Measurements from ENCODE around the gene TEX261. TPM values are rescaled to one million over a fixed set of nuclear protein-coding genes. Genes with fewer than 3 reads are reported as not detected.

The TEX261 gene
- total RNA-seq, 4 donors from 2014 or later: 34.0 to 54.2 (median 38.7) TPM

GRCh38 chr2:70960833-70961647 is 33.6 kb downstream of the TEX261 start:
- Histone ChIP-seq H3K36me3 (no peaks in the 10 kb centered on the region), H3K9me3 (no peaks in the 10 kb centered on the region), H3K4me1 (peaks cover 0 to 3% of the 10 kb centered on the region in 2 donors), H3K27me3 (peaks cover 19 to 25% (median 20%) of the 10 kb centered on the region in 3 donors), H3K4me3 (no peak overlapping the region), H3K27ac (no peak overlapping the region)
- ATAC-seq (no peak), DNase-seq (no peak)
- TF ChIP-seq POLR2A (IDR thresholded peaks at IDR 0.05): no peak
- TF ChIP-seq CTCF (IDR thresholded peaks at IDR 0.05 in 4 of 5, conservative IDR thresholded peaks at IDR 0.05 in 1 of 5): no peak
- in situ Hi-C loops (cut with MboI; ENCODE audit: low sequenced_read_pairs in 4 of 4): no loop called here
- intact Hi-C loops (cut with DNase I; ENCODE audit: low total_unique reads): no loop called here

- ATAC-seq: no peak
- no peak for DNase-seq
- peaks cover 15 to 24% (median 19%) of the 10 kb centered on the region in 3 donors for H3K27me3 ChIP-seq
These were observed 34.5 kb downstream of the TEX261 start for GRCh38 chr2:70959851-70960832.

GRCh38 chr2:70959271-70959761 is 35.4 kb downstream of the TEX261 start:
- TF ChIP-seq POLR2A (IDR thresholded peaks at IDR 0.05) (no peak), CTCF (IDR thresholded peaks at IDR 0.05 in 4 of 5, conservative IDR thresholded peaks at IDR 0.05 in 1 of 5) (no peak)
- no peaks in the 10 kb centered on the region for H3K9me3 ChIP-seq
- DNase-seq: no peak
- H3K36me3 ChIP-seq: no peaks in the 10 kb centered on the region
- in situ Hi-C loops (cut with MboI; ENCODE audit: low sequenced_read_pairs in 4 of 4) (no loop called here), intact Hi-C loops (cut with DNase I; ENCODE audit: low total_unique reads) (no loop called here)
- ATAC-seq: no peak
- H3K27ac ChIP-seq: no peak overlapping the region
- peaks cover 6 to 15% (median 10%) of the 10 kb centered on the region in 3 donors for H3K27me3 ChIP-seq
- H3K4me1 ChIP-seq: no peaks in the 10 kb centered on the region
- no peak overlapping the region for H3K4me3 ChIP-seq

More at GRCh38 chr2:70959851-70960832, 34.5 kb downstream of the TEX261 start:
- no peak overlapping the region for H3K27ac ChIP-seq
- peaks cover 0 to 2% of the 10 kb centered on the region in 2 donors for H3K4me1 ChIP-seq
- in situ Hi-C loops (cut with MboI; ENCODE audit: low sequenced_read_pairs in 4 of 4) (no loop called here), intact Hi-C loops (cut with DNase I; ENCODE audit: low total_unique reads) (no loop called here)
- no peaks in the 10 kb centered on the region for H3K36me3 ChIP-seq
- TF ChIP-seq POLR2A (IDR thresholded peaks at IDR 0.05): no peak
- TF ChIP-seq CTCF (IDR thresholded peaks at IDR 0.05 in 4 of 5, conservative IDR thresholded peaks at IDR 0.05 in 1 of 5): no peak
- H3K9me3 ChIP-seq: no peaks in the 10 kb centered on the region
- H3K4me3 ChIP-seq: no peak overlapping the region

GRCh38 chr2:70958759-70959158 is 35.9 kb downstream of the TEX261 start:
- in situ Hi-C loops (cut with MboI; ENCODE audit: low sequenced_read_pairs in 4 of 4) (no loop called here), intact Hi-C loops (cut with DNase I; ENCODE audit: low total_unique reads) (no loop called here)
- no peak overlapping the region for H3K4me3 ChIP-seq
- TF ChIP-seq POLR2A (IDR thresholded peaks at IDR 0.05) (no peak), CTCF (IDR thresholded peaks at IDR 0.05 in 4 of 5, conservative IDR thresholded peaks at IDR 0.05 in 1 of 5) (no peak)
- peaks cover under 1 to 10% (median 6%) of the 10 kb centered on the region in 3 donors for H3K27me3 ChIP-seq
- no peak overlapping the region for H3K27ac ChIP-seq
- DNase-seq: no peak
- no peaks in the 10 kb centered on the region for H3K4me1 ChIP-seq
- no peak for ATAC-seq
- H3K9me3 ChIP-seq: no peaks in the 10 kb centered on the region
- no peaks in the 10 kb centered on the region for H3K36me3 ChIP-seq
